Loucy (cell line): ENCODE results near the gene ASB10.

Experiments used
- EZH2phosphoT487 ChIP-seq: fragments of 200-600 bp; IDR thresholded peaks from 2 replicates; pipeline ENCODE4 v1.6.1; 2018; ENCODE audit warnings: antibody characterized with exemption, mild to moderate bottlenecking, moderate library complexity, borderline replicate concordance
- TF ChIP-seq, protein P1 (sequence below): fragments of 200-600 bp; sonication (generic); conservative IDR thresholded peaks from 2 replicates; pipeline ENCODE4 v1.5.1; 2014; ENCODE audit warnings: mild to moderate bottlenecking, antibody characterized with exemption, low read length

DNA sequence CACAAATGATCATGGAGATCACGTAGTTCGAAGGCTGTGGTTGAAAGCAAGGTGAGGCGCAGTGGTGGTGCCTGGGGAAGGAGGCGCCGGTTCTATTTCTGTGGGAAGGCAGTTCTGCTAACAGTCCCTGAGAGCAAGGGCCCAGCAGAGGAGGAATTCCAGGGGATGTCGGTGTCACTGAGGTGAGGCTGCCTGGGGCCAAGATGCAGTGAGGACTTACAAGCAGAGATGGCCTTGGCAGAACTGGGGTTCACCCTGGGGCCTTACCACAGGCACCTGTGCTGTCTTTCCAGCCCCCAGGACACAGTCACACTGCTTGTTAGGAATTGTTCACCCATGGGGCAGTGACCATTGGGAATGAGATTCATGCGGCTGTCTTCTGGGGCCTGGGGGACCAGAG is 46.2 kb downstream of the ASB10 start:
- TF ChIP-seq, protein P1, sequence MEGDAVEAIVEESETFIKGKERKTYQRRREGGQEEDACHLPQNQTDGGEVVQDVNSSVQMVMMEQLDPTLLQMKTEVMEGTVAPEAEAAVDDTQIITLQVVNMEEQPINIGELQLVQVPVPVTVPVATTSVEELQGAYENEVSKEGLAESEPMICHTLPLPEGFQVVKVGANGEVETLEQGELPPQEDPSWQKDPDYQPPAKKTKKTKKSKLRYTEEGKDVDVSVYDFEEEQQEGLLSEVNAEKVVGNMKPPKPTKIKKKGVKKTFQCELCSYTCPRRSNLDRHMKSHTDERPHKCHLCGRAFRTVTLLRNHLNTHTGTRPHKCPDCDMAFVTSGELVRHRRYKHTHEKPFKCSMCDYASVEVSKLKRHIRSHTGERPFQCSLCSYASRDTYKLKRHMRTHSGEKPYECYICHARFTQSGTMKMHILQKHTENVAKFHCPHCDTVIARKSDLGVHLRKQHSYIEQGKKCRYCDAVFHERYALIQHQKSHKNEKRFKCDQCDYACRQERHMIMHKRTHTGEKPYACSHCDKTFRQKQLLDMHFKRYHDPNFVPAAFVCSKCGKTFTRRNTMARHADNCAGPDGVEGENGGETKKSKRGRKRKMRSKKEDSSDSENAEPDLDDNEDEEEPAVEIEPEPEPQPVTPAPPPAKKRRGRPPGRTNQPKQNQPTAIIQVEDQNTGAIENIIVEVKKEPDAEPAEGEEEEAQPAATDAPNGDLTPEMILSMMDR, result no peak
- TF ChIP-seq EZH2phosphoT487, result no peak
